Stimulated activated CD8-positive, alpha-beta memory T cell treated with anti-CD3 and anti-CD28 coated beads, Interleukin-12 subunit alpha, Interleukin-12 subunit beta, amount 100 ng/mL, for 4 hours (primary cell): ENCODE measurements around the gene DUSP23.

Source experiments
- DNase-seq: peaks from one replicate; pipeline ENCODE4 v3.0.0-alpha.2; 2020; ENCODE audit warnings: low read depth

Gene DUSP23

GRCh38 chr1:159786465-159786864 lies 5.7 kb downstream of the DUSP23 start:
- DNase-seq = no peak

- DNase-seq = no peak
Measured at GRCh38 chr1:159786966-159787365, 6.2 kb downstream of the DUSP23 start.

- DNase-seq = no peak
Measured at GRCh38 chr1:159790237-159790917, 9.6 kb downstream of the DUSP23 start.

GRCh38 chr1:159791031-159791430 lies 10.3 kb downstream of the DUSP23 start:
- DNase-seq = no peak

- no peak for DNase-seq
Measured at GRCh38 chr1:159791461-159791860, 10.7 kb downstream of the DUSP23 start.

GRCh38 chr1:159795534-159795933 lies 14.8 kb downstream of the DUSP23 start:
- no peak for DNase-seq

DNA sequence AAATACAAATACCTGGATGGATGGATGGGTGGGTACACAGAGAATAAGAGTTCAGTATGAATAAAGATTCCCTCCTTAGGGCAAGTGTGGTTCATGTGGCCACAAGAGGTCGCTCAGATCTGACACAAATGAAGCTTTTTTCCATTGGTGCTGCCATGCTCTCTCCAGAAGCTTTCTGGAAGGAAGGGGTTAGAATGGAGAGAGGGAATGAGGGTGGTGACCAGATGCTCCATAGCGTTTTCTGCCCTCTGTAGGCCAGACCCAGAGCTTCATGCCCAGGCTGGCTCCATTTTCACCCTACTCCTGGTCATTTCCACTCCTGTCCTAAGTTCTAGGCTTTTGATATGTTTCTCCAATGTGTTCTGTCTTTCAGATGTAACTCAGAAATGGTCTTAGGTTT lies 18.1 kb downstream of the DUSP23 start:
- no peak for DNase-seq

GRCh38 chr1:159799446-159799985 lies 18.8 kb downstream of the DUSP23 start:
- DNase-seq = no peak

- peak; percentile 34 for DNase-seq
Measured at GRCh38 chr1:159800177-159800930, 19.6 kb downstream of the DUSP23 start.

DNA sequence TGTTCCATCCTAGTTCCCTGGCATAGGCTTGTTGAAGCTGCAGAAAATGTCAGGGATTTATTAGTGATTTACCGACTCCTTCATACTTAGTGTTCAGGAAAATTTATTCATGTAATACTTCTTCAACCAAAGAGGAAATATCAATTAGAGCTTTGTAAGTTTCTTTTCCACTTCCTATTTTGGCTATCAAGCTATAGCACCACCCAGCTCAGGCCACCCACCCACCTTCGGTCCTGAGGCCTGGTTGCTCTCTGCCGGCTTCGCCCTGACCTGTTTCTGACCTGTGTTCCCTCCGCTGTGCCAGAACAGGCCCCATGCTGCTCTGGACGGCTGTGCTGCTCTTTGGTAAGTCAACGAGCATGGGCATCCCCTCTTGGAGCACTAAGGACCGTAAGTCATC lies 21.3 kb downstream of the DUSP23 start, which contains the start of gene FCRL6:
Gene FCRL6 (plus strand): TSS at position 250 of the 400 bp plus-strand sequence. CDS start 65 bp downstream, at position 315.
- no peak for DNase-seq

GRCh38 chr1:159803956-159804689 lies 23.4 kb downstream of the DUSP23 start:
- no peak for DNase-seq

GRCh38 chr1:159804924-159805323 lies 24.2 kb downstream of the DUSP23 start:
- no peak for DNase-seq

DNA sequence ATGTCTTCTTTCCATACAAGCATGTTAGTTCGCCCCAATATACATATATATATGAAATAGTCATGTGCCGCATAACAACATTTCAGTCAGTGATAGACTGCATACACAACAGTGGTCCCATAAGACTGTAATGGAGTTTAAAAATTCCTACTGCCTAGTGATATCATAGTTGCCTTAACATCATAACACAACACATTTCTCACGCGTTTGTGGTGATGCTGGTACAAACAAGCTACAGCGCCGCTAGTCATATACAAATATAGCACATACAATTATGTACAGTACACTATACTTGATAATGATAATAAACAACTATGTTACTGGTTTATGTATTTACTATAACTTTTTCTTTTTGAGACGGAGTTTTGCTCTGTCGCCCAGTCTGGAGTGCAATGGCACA lies 35.2 kb downstream of the DUSP23 start:
- DNase-seq = no peak

GRCh38 chr1:159817276-159818041 lies 36.7 kb downstream of the DUSP23 start:
- DNase-seq = no peak

DNA sequence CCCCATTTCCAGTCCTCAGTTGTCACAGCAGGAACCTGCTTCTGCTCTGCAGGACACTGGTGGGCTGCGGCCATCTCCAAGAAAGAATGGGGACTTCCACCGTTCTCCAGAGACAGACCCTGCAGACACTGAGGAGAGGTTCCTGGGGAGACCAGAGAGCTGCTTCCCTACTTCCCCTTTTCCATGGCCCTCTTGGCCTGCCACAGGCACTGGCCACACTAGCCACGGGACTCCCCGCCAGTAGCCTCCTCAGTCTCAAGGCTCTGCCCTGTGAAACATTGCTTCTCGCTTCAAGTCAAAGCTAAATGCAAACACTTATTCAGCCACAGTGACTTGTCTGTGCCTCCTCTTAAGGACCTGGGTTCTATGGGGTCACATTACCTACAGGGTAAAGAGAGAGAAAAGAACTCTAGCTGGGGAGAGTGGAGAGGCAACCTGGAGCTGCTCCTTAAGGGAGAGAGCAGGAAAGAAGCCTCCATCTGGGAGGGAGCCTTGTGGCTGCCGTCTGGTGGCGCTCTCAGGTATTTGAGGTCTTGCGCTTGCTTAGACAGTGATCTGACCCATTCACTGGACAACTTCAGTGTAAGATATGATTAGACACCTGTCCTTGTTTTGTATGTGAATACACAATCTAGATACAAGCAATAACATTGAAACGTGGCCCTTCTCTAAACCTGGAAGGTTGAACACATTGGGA lies 40.6 kb downstream of the DUSP23 start:
- no peak for DNase-seq

DNA sequence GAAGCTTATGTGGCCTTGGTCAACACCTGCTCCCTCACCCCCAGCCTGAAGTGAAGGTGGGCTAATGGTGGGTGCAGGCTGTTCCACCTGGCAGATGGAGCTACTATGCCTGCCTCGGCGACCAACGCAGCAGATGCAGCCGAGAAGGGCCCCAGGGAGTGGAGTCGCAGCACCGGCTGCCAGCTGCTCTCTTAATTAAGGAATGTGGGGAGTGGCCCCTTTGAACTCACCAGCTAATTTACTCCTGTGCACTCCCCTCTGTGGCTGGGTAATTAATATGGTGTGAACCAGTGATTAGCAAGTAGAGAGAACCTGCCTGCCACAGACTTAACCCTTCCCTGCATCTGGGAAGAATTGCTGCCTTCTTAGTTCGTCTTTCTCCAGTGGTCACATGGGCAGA lies 42.6 kb downstream of the DUSP23 start:
- DNase-seq = no peak

DNA sequence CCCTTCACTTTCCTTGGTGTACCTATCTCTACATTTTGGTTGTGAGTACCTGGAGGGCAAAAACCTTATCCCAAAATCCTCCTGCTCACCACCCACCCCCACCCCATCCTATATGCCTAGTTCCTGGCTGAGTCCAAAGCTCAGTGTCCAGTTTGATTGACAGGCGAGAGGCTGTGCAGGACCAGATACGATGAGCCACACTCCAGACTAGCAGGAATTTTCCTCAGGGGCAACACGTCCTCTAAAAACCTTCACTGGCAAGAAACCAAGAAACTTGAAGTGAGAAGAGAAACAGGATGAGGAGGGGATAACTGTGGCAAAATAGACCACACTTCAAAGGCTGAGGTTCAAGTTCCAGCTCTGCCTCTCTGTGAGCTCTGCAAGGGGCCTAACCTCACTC lies 44.8 kb downstream of the DUSP23 start:
- DNase-seq = no peak

- DNase-seq = peak; percentile 49
Measured at GRCh38 chr1:159826441-159827101, 45.8 kb downstream of the DUSP23 start, which contains the start of gene SLAMF8. SLAMF8 (plus strand) TSS chr1:159826873; CDS start chr1:159826899, 26 bp downstream.

- DNase-seq = no peak
Measured at GRCh38 chr1:159827102-159827490, 46.3 kb downstream of the DUSP23 start.

GRCh38 chr1:159827549-159827948 lies 46.8 kb downstream of the DUSP23 start:
- no peak for DNase-seq

- DNase-seq = no peak
Measured at GRCh38 chr1:159828176-159828575, 47.4 kb downstream of the DUSP23 start.
